ENCODE measurements around the gene ZMIZ1.

- TF ChIP-seq CTCF (IDR thresholded peaks at IDR 0.05) (no peak), POLR2A (IDR thresholded peaks at IDR 0.05) (no peak)
Measured at GRCh38 chr10:79285315-79286197, 216.8 kb downstream of the ZMIZ1 start.

Measured in body of pancreas (tissue), 4 donors.